GM12878 (cell line): ENCODE data around the gene KISS1R. TPM values are rescaled to one million over a fixed set of nuclear protein-coding genes. Genes with fewer than 3 reads are reported as not detected.

Source experiments
- ATF3 ChIP-seq: IDR thresholded peaks from 2 replicates; pipeline ENCODE4 v1.6.1; 2011; ENCODE audit warnings: low read depth, mild to moderate bottlenecking, low read length, moderate library complexity, borderline replicate concordance; ENCODE audit errors: extremely low read depth
- CEBPB ChIP-seq, 2 experiments: fragments of 150-350 bp in 1 of 2; IDR thresholded peaks; 2 replicates each; pipeline ENCODE4 v1.6.1; 2012 to 2014; ENCODE audit warnings: low read depth in 2 of 2, low read length in 2 of 2, borderline replicate concordance in 1 of 2, inconsistent platforms in 1 of 2
- DPF2 ChIP-seq: fragments of 450-650 bp; IDR thresholded peaks from 2 replicates; pipeline ENCODE4 v1.6.1; 2017; ENCODE audit warnings: mild to moderate bottlenecking
- FOS ChIP-seq: IDR thresholded peaks from 3 replicates; pipeline ENCODE4 v1.6.1; 2011; ENCODE audit warnings: borderline replicate concordance; ENCODE audit not compliant: insufficient read length; ENCODE audit errors: extremely low read depth
- MLLT1 ChIP-seq: fragments of 450-650 bp; IDR thresholded peaks from 2 replicates; pipeline ENCODE4 v1.6.1; 2016; ENCODE audit warnings: mild to moderate bottlenecking
- MTA2 ChIP-seq: fragments of 450-650 bp; IDR thresholded peaks from 2 replicates; pipeline ENCODE4 v1.6.1; 2016; ENCODE audit warnings: low read depth, mild to moderate bottlenecking, moderate library complexity
- PKNOX1 ChIP-seq: fragments of 450-650 bp; IDR thresholded peaks from 2 replicates; pipeline ENCODE4 v1.6.1; 2016; ENCODE audit warnings: mild to moderate bottlenecking
- PML ChIP-seq: IDR thresholded peaks from 2 replicates; pipeline ENCODE4 v1.6.1; 2012; ENCODE audit warnings: low read length, inconsistent platforms
- RCOR1 ChIP-seq: conservative IDR thresholded peaks from 2 replicates; pipeline ENCODE4 v1.6.1; 2012; ENCODE audit warnings: low read depth, low read length, improper control_type of control experiment
- polyA plus RNA-seq, 11 experiments: library from polyadenylated mRNA; depleted of rRNA in 4 of 11; unstranded in 6 of 11; stranded (reverse) in 5 of 11; fragments of >200 nt; fragmentation: Nextera tagmentation in 4 of 11; fragmentation: Illumina TruSeq in 1 of 11; extraction: Ambion mirVana in 4 of 11; extraction: Trizol in 1 of 11; gene quantifications; 1 replicate in 1 of 11; 2 replicates in 10 of 11; pipeline versions ENCODE4 v1.2.1 to v1.2.3, GENCODE V29; 2011 to 2016; ENCODE audit warnings: inconsistent platforms in 2 of 11, missing spikeins in 2 of 11, low read depth in 1 of 11
- total RNA-seq, 4 experiments: library from RNA; depleted of rRNA in 3 of 4; stranded (reverse); fragments of >200 nt in 3 of 4; fragmentation: Illumina TruSeq in 1 of 4; extraction: Trizol in 1 of 4; gene quantifications; 2 replicates each; pipeline versions ENCODE4 v1.2.1 to v1.2.3, GENCODE V29; 2013 to 2021

Gene KISS1R
- total and polyA plus RNA-seq, 10 of the 15 experiments (the other 5 are each of a cell fraction or from before 2014, with no cell fraction given) = 0.13 to 2.7 (median 1.4) TPM; not detected in 3

GRCh38 chr19:940591-941291, 23.6 kb downstream of the KISS1R start (continued):
- TF ChIP-seq CEBPB (IDR thresholded peaks at IDR 0.05; ENCODE audit: borderline replicate concordance in 1 of 2, low read depth in 2 of 2, low read length in 2 of 2) (no peak), ATF3 (no peak), FOS (no peak), MLLT1 (no peak), RCOR1 (no peak), DPF2 (no peak), MTA2 (no peak), PKNOX1 (no peak), PML (no peak)
